Brain microvascular endothelial cell (primary cell): ENCODE results near the gene HEG1.

Source experiments
- DNase-seq: peaks from one replicate; pipeline ENCODE4 v3.0.0-alpha.2; 2020
- H3K27ac ChIP-seq: fragments of 250-450 bp; sonication (Bioruptor Pico); 2 replicates; pipeline ENCODE4 v1.5.1; 2020; ENCODE audit warnings: mild to moderate bottlenecking, moderate library complexity
- H3K27me3 ChIP-seq: fragments of 250-450 bp; sonication (Bioruptor Pico); replicated peaks from 2 replicates; pipeline ENCODE4 v1.5.1; 2020; ENCODE audit warnings: mild to moderate bottlenecking
- H3K36me3 ChIP-seq: fragments of 250-450 bp; sonication (Bioruptor Pico); replicated peaks from 2 replicates; pipeline ENCODE4 v1.5.1; 2020; ENCODE audit warnings: mild to moderate bottlenecking
- H3K4me3 ChIP-seq: 2 replicates; pipeline ENCODE4 v1.5.1; 2011; ENCODE audit warnings: low read depth, mild to moderate bottlenecking, control low read depth, low read length, moderate library complexity
- CTCF ChIP-seq: IDR thresholded peaks from 2 replicates; pipeline ENCODE4 v1.5.1; 2011; ENCODE audit warnings: low read depth, mild to moderate bottlenecking, moderate library complexity, low read length, control low read depth, inconsistent platforms; ENCODE audit errors: missing control alignments
- in situ Hi-C: cut with HindIII; loops from 2 replicates; pipeline ENCODE4 v1.10.0; 2017; ENCODE audit warnings: low sequenced_read_pairs, low pct_ligation_motif_present

Gene HEG1

GRCh38 chr3:124923833-124924232 is 132.0 kb downstream of the HEG1 start:
- no peak for DNase-seq
- in situ Hi-C loops: no loop called here
- H3K36me3 ChIP-seq: no peaks in the 10 kb centered on the region
- H3K4me3 ChIP-seq: no peak overlapping the region
- H3K27me3 ChIP-seq: no peaks in the 10 kb centered on the region
- peak; percentile 55 for TF ChIP-seq CTCF
- H3K27ac ChIP-seq: no peak overlapping the region

GRCh38 chr3:124920718-124921117 is 135.1 kb downstream of the HEG1 start:
- Histone ChIP-seq H3K36me3 (no peaks in the 10 kb centered on the region), H3K4me3 (no peak overlapping the region), H3K27ac (no peak overlapping the region), H3K27me3 (no peaks in the 10 kb centered on the region)
- DNase-seq: no peak
- in situ Hi-C loops: no loop called here
- no peak for TF ChIP-seq CTCF

DNA sequence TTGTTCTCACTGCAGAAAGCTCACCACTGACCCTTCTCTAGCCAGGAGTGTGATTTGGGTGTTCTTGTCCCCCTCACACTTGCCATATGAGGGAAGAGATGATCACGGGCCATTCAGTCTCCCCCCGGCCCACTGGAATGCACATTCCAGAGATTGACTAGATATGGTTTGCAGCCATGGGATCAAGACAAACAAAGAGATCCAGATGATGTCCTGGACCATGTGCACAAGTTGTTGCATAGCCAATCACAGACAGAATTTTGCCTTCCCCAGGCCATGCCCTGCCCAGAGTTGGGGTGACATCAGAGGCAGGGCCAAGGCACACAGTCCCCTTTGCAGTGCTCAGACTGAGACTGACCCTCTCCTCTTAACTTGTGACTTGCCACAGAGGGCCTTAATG is 136.0 kb downstream of the HEG1 start:
- TF ChIP-seq CTCF: no peak
- peak; percentile 48 for DNase-seq
- in situ Hi-C loops: no loop called here
- Histone ChIP-seq H3K36me3 (no peaks in the 10 kb centered on the region), H3K27me3 (no peaks in the 10 kb centered on the region), H3K27ac (no peak overlapping the region), H3K4me3 (no peak overlapping the region)

DNA sequence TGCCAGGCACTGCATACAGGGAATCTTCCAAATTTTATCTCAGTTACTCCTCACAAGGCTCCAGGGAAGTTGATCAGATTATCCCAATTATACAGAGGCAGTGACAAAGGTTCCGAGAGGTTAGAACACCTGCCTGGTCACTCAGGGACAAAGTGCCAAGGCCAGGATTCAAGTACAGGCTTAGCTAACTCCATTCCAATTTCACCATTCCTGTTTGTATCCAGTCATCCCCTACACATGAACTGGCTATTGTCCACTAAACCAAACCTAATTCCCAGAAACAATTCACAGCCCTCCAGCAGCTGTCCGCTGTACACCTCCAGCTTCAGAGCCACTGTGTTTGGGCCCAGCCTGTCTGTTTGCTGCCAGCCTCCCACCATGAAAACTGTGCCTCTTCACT is 137.3 kb downstream of the HEG1 start:
- TF ChIP-seq CTCF: no peak
- DNase-seq: no peak
- in situ Hi-C loops: no loop called here
- no peaks in the 10 kb centered on the region for H3K27me3 ChIP-seq
- no peak overlapping the region for H3K4me3 ChIP-seq
- H3K36me3 ChIP-seq: no peaks in the 10 kb centered on the region
- no peak overlapping the region for H3K27ac ChIP-seq

- TF ChIP-seq CTCF: no peak
- Histone ChIP-seq H3K27me3 (no peaks in the 10 kb centered on the region), H3K36me3 (no peaks in the 10 kb centered on the region), H3K27ac (no peak overlapping the region), H3K4me3 (no peak overlapping the region)
- in situ Hi-C loops: no loop called here
- no peak for DNase-seq
Observed at GRCh38 chr3:124916837-124917409, 138.9 kb downstream of the HEG1 start.
